K562 (cell line): Measurements from ENCODE around the gene ZFP36. TPM values are rescaled to one million over a fixed set of nuclear protein-coding genes. Genes with fewer than 3 reads are reported as not detected.

ENCODE experiments used
- ATAC-seq: fragments of 200-7000 bp; cut with Tn5 transposase; 3 replicates; pipeline ENCODE4 v1.9.1; 2020; ENCODE audit warnings: moderate library complexity
- BruUV-seq: library from RNA; stranded (reverse); fragments of 400-500 nt; replicated peaks from 2 replicates; lab custom pipeline; 2021; lab: Mats Ljungman, UMichigan
- CTCF ChIA-PET: fragments of 300-600 bp; formaldehyde crosslinking; extraction: SDS; loops from one replicate; lab custom pipeline; 2021; ENCODE audit warnings: low intra/inter-chr PET ratio; lab: Yijun Ruan, JAX
- POLR2A ChIA-PET: fragments of 300-600, 350-650 bp; sonication (Branson Sonifier 250); formaldehyde crosslinking; extraction: SDS; loops from one replicate; lab custom pipeline; 2021; ENCODE audit warnings: antibody characterized with exemption, inconsistent platforms; lab: Yijun Ruan, JAX
- DNase-seq, 4 experiments: peaks; one replicate each; pipeline versions ENCODE4 v3.0.0 to v3.0.0-alpha.2; 2011 to 2018; ENCODE audit warnings: low spot score in 3 of 4, mixed read lengths in 3 of 4; ENCODE audit errors: extremely low read depth in 1 of 4
- FAIRE-seq: peaks from 2 replicates; lab custom pipeline; 2011; peaks lifted over from hg19 to GRCh38; lab: Jason Lieb, UNC
- H2AFZ ChIP-seq: 2 replicates; pipeline ENCODE4 v1.6.0; 2011; ENCODE audit warnings: low read depth, low read length, control low read depth, inconsistent platforms
- H3K27ac ChIP-seq: fragments of 200-600 bp; 3 replicates; pipeline ENCODE4 v1.8.0; 2011; ENCODE audit warnings: low read depth, mild to moderate bottlenecking, control low read depth, inconsistent platforms, low read length, moderate library complexity, mixed read lengths; ENCODE audit errors: extremely low read depth
- H3K27me3 ChIP-seq, 2 experiments: fragments of 300-600 bp in 1 of 2; 2 replicates in 1 of 2; 3 replicates in 1 of 2; pipeline versions ENCODE4 v1.6.0 to v1.8.0; 2011; ENCODE audit warnings: inconsistent platforms in 2 of 2, low read length in 2 of 2, mild to moderate bottlenecking in 1 of 2, mixed read lengths in 1 of 2, moderate library complexity in 1 of 2; ENCODE audit not compliant: control insufficient read depth in 2 of 2, insufficient read depth in 2 of 2
- H3K36me3 ChIP-seq: fragments of 300-600 bp; 3 replicates; pipeline ENCODE4 v1.8.0; 2011; ENCODE audit warnings: mild to moderate bottlenecking, low read length, inconsistent platforms; ENCODE audit not compliant: control insufficient read depth, insufficient read depth
- H3K4me1 ChIP-seq, 2 experiments: fragments of 200-600 bp in 1 of 2; replicated peaks in 1 of 2; 2 replicates in 1 of 2; 3 replicates in 1 of 2; pipeline versions ENCODE4 v1.5.1 to v1.8.0; 2011; ENCODE audit warnings: inconsistent platforms in 2 of 2, low read length in 2 of 2, mild to moderate bottlenecking in 1 of 2, mixed read lengths in 1 of 2, moderate library complexity in 1 of 2; ENCODE audit not compliant: control insufficient read depth in 2 of 2, insufficient read depth in 2 of 2
- H3K4me2 ChIP-seq: 2 replicates; pipeline ENCODE4 v1.6.1; 2011; ENCODE audit warnings: low read length, control low read depth, inconsistent platforms, mixed read lengths; ENCODE audit not compliant: insufficient read depth
- H3K4me3 ChIP-seq: fragments of 200-600 bp; sonication (generic), shearing (Covaris generic); 2 replicates; pipeline ENCODE4 v1.5.1; 2016; ENCODE audit warnings: control low read depth, inconsistent platforms
- H3K79me2 ChIP-seq: fragments of 200-600 bp; 3 replicates; pipeline ENCODE4 v1.8.0; 2011; ENCODE audit warnings: low read length, inconsistent platforms; ENCODE audit not compliant: control insufficient read depth, insufficient read depth
- H3K9ac ChIP-seq, 2 experiments: 2 replicates each; pipeline versions ENCODE4 v1.6.0 to v1.6.1; 2011; ENCODE audit warnings: low read depth in 2 of 2, low read length in 2 of 2, control low read depth in 1 of 2, inconsistent platforms in 1 of 2, mild to moderate bottlenecking in 1 of 2, mixed read lengths in 1 of 2; ENCODE audit not compliant: insufficient read depth in 1 of 2
- H3K9me1 ChIP-seq: one replicate; pipeline ENCODE4 v1.6.0; 2011; ENCODE audit warnings: inconsistent platforms, mild to moderate bottlenecking, low read length, moderate library complexity; ENCODE audit not compliant: control insufficient read depth, insufficient read depth
- H3K9me3 ChIP-seq: replicated peaks from 2 replicates; pipeline ENCODE4 v1.5.1; 2011; ENCODE audit warnings: low read depth, low read length, inconsistent platforms; ENCODE audit not compliant: control insufficient read depth, insufficient read depth
- H4K20me1 ChIP-seq: replicated peaks from 2 replicates; pipeline ENCODE4 v1.6.1; 2011; ENCODE audit warnings: low read length, inconsistent platforms, mixed read lengths; ENCODE audit not compliant: control insufficient read depth, insufficient read depth
- ESRRB ChIP-seq: fragments of 250-450 bp; sonication (Bioruptor Pico); IDR thresholded peaks from 2 replicates; pipeline ENCODE4 v1.5.0; 2020; ENCODE audit warnings: mild to moderate bottlenecking, moderate library complexity, borderline replicate concordance
- HDAC1 ChIP-seq, 2 experiments: fragments of 450-650 bp; IDR thresholded peaks; 2 replicates each; pipeline ENCODE4 v1.6.1; 2016 to 2017; ENCODE audit warnings: inconsistent platforms in 1 of 2, mild to moderate bottlenecking in 1 of 2, moderate library complexity in 1 of 2
- HMGN3 ChIP-seq: IDR thresholded peaks from 2 replicates; pipeline ENCODE4 v1.6.1; 2011; ENCODE audit warnings: borderline replicate concordance, low read depth, mild to moderate bottlenecking, mixed read lengths, low read length; ENCODE audit not compliant: insufficient read length; ENCODE audit errors: extremely low read depth
- JUN ChIP-seq, 2 experiments: sonication (generic) in 1 of 2; formaldehyde crosslinking in 1 of 2; IDR thresholded peaks; 2 replicates each; pipeline versions ENCODE4 v1.6.1 to v1.8.0; 2012 to 2022; ENCODE audit warnings: borderline replicate concordance in 2 of 2, mild to moderate bottlenecking in 2 of 2, improper control_type of control experiment in 1 of 2, low read depth in 1 of 2, low read length in 1 of 2, missing genetic modification reagents in 1 of 2
- MTF1 ChIP-seq: fragments of 250-450 bp; sonication (Bioruptor Pico); IDR thresholded peaks from 2 replicates; pipeline ENCODE4 v1.9.0; 2021; ENCODE audit warnings: moderate library complexity, mild to moderate bottlenecking, inconsistent platforms, borderline replicate concordance
- PHF8 ChIP-seq: fragments of 200-600 bp; sonication (generic); IDR thresholded peaks from 2 replicates; pipeline ENCODE4 v1.6.1; 2012; ENCODE audit warnings: mixed run types, mild to moderate bottlenecking, inconsistent platforms, low read length, moderate library complexity, borderline replicate concordance
- RBFOX2 ChIP-seq: fragments of 200-400 bp; formaldehyde crosslinking; IDR thresholded peaks from 2 replicates; pipeline ENCODE4 v1.6.1; 2017; ENCODE audit warnings: low read depth, mild to moderate bottlenecking, low read length, moderate library complexity
- RFX7 ChIP-seq: fragments of 250-450 bp; sonication (Bioruptor Pico); IDR thresholded peaks from 2 replicates; pipeline ENCODE4 v1.5.1; 2021; ENCODE audit warnings: mild to moderate bottlenecking
- SIN3B ChIP-seq: fragments of 450-650 bp; IDR thresholded peaks from 2 replicates; pipeline ENCODE4 v1.6.1; 2017; ENCODE audit warnings: low read depth, mild to moderate bottlenecking, moderate library complexity
- SMARCA5 ChIP-seq: fragments of 450-650 bp; IDR thresholded peaks from 2 replicates; pipeline ENCODE4 v1.6.1; 2016
- SMARCB1 ChIP-seq: IDR thresholded peaks from 2 replicates; pipeline ENCODE4 v1.6.1; 2011; ENCODE audit warnings: improper control_type of control experiment, low read depth; ENCODE audit not compliant: insufficient read length
- XRCC5 ChIP-seq: fragments of 200-400 bp; formaldehyde crosslinking; IDR thresholded peaks from 2 replicates; pipeline ENCODE4 v1.6.1; 2017; ENCODE audit warnings: low read depth, mild to moderate bottlenecking, low read length
- ZNF282 ChIP-seq: sonication (generic); formaldehyde crosslinking; IDR thresholded peaks from 2 replicates; pipeline ENCODE4 v1.8.1; 2023; ENCODE audit warnings: missing genetic modification reagents
- WGBS: fragments of 100-300 bp; shearing (Covaris generic); methylation state at CpG from one replicate; pipeline ENCODE4 v1.1.6; 2016; ENCODE audit warnings: low coverage, mixed read lengths; ENCODE audit not compliant: insufficient coverage; ENCODE audit errors: missing lambda C conversion rate; 5-methylcytosine and 5-hydroxymethylcytosine counted together
- in situ Hi-C: fragments of 300-500 bp; cut with MboI; formaldehyde crosslinking; loops from 4 replicates; pipeline ENCODE4 v1.15.0; 2018; ENCODE audit warnings: inconsistent platforms, mixed read lengths
- intact Hi-C: fragments of 100-400 bp; cut with micrococcal nuclease; formaldehyde crosslinking; loops from 2 replicates; pipeline ENCODE4 v1.14.2; 2022
- polyA plus RNA-seq, 8 experiments: library from polyadenylated mRNA; depleted of rRNA in 4 of 8; stranded (reverse) in 5 of 8; unstranded in 3 of 8; fragments of >200 nt; fragmentation: Nextera tagmentation in 2 of 8; fragmentation: Illumina TruSeq in 1 of 8; extraction: Ambion mirVana in 2 of 8; extraction: Trizol in 1 of 8; gene quantifications; 2 replicates each; pipeline versions ENCODE4 v1.2.1 to v1.2.3, GENCODE V29; 2011 to 2014; ENCODE audit warnings: inconsistent platforms in 1 of 8, missing spikeins in 1 of 8
- total RNA-seq, 7 experiments: library from RNA; depleted of rRNA in 6 of 7; stranded (reverse); fragments of >200 nt in 6 of 7; fragmentation: Illumina TruSeq in 2 of 7; extraction: Trizol in 2 of 7; gene quantifications; 2 replicates each; pipeline versions ENCODE4 v1.2.1 to v1.2.3, GENCODE V29; 2011 to 2021; ENCODE audit warnings: low replicate concordance in 1 of 7
- TF ChIP-seq, protein P1 (sequence below): fragments of 250-450 bp; sonication (Bioruptor Pico); IDR thresholded peaks from 2 replicates; pipeline ENCODE4 v1.8.0; 2021; ENCODE audit warnings: moderate library complexity, mild to moderate bottlenecking, inconsistent platforms
- TF ChIP-seq, protein P2 (sequence below), 3 experiments: IDR thresholded peaks in 2 of 3; conservative IDR thresholded peaks in 1 of 3; 2 replicates each; pipeline ENCODE4 v1.5.1; 2011 to 2012; ENCODE audit warnings: low read length in 3 of 3, mild to moderate bottlenecking in 3 of 3, control low read depth in 2 of 3, improper control_type of control experiment in 1 of 3, inconsistent platforms in 1 of 3, low read depth in 1 of 3, mixed read lengths in 1 of 3, moderate library complexity in 1 of 3; ENCODE audit not compliant: insufficient read depth in 2 of 3
- TF ChIP-seq, protein P3 (sequence below): fragments of 450-650 bp; IDR thresholded peaks from 2 replicates; pipeline ENCODE4 v1.6.1; 2016; ENCODE audit warnings: antibody characterized with exemption

The ZFP36 gene
- total and polyA plus RNA-seq, 9 of the 15 experiments (the other 6 are each of a cell fraction or from before 2014, with no cell fraction given) = 1.0 to 20.1 (median 3.5) TPM

DNA sequence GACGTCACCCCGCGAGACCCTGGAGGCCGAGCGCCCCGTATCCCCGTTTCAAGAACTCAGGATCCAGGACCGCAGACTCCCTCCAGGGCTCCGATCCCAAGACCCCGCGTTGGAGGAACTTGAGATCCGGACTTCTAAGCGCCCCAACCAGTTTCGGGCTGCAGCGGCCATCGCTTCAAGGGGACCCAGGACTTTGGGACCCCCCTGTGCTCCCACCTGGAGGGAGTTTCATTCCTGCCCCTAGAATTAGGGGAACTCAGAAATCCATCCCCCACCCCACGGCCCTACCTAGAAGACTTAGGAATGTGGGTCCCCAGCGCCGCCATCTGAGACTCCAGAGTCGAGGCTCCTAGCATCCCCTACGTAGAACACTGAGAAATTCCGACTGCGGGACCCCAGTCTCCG is 6.2 kb downstream of the ZFP36 start:
- CTCF ChIA-PET = interaction anchor here (0.7 to 3.7 kb wide), 7 partner anchors 11 to 302 kb away, joined by 3 to 74 read pairs (median 4); no protein-coding TSS in a partner anchor
- no peak for TF ChIP-seq RFX7 (CRISPR knock-in tag)
- TF ChIP-seq MTF1 (CRISPR knock-in tag) = no peak
- 0 out of 2 replicates have a peak, but pooled peaks have one; percentile 5 for TF ChIP-seq XRCC5
- no peak for TF ChIP-seq HMGN3
- TF ChIP-seq, protein P1, sequence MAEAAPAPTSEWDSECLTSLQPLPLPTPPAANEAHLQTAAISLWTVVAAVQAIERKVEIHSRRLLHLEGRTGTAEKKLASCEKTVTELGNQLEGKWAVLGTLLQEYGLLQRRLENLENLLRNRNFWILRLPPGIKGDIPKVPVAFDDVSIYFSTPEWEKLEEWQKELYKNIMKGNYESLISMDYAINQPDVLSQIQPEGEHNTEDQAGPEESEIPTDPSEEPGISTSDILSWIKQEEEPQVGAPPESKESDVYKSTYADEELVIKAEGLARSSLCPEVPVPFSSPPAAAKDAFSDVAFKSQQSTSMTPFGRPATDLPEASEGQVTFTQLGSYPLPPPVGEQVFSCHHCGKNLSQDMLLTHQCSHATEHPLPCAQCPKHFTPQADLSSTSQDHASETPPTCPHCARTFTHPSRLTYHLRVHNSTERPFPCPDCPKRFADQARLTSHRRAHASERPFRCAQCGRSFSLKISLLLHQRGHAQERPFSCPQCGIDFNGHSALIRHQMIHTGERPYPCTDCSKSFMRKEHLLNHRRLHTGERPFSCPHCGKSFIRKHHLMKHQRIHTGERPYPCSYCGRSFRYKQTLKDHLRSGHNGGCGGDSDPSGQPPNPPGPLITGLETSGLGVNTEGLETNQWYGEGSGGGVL = no peak
- 0 out of 2 replicates have a peak, but pooled peaks have one; percentile 39 for TF ChIP-seq ZNF282 (CRISPR knock-in tag)
- peak; percentile 64 for TF ChIP-seq RBFOX2
- TF ChIP-seq JUN (IDR thresholded peaks at IDR 0.05; ENCODE audit: borderline replicate concordance, low read depth, low read length) = no peak
- TF ChIP-seq JUN (CRISPR knock-in tag; IDR thresholded peaks at IDR 0.05; ENCODE audit: borderline replicate concordance) = 0 out of 2 replicates have a peak, but pooled peaks have one; percentile 38
- TF ChIP-seq ESRRB = no peak
- TF ChIP-seq, protein P2, sequence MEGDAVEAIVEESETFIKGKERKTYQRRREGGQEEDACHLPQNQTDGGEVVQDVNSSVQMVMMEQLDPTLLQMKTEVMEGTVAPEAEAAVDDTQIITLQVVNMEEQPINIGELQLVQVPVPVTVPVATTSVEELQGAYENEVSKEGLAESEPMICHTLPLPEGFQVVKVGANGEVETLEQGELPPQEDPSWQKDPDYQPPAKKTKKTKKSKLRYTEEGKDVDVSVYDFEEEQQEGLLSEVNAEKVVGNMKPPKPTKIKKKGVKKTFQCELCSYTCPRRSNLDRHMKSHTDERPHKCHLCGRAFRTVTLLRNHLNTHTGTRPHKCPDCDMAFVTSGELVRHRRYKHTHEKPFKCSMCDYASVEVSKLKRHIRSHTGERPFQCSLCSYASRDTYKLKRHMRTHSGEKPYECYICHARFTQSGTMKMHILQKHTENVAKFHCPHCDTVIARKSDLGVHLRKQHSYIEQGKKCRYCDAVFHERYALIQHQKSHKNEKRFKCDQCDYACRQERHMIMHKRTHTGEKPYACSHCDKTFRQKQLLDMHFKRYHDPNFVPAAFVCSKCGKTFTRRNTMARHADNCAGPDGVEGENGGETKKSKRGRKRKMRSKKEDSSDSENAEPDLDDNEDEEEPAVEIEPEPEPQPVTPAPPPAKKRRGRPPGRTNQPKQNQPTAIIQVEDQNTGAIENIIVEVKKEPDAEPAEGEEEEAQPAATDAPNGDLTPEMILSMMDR (IDR thresholded peaks at IDR 0.05 in 2 of 3, conservative IDR thresholded peaks at IDR 0.05 in 1 of 3; ENCODE audit: insufficient read depth in 2 of 3, low read depth in 1 of 3, low read length in 3 of 3) = peak in 1 of 3 experiments; percentile 86; a peak in 1 of 6 replicates
- TF ChIP-seq, protein P3, sequence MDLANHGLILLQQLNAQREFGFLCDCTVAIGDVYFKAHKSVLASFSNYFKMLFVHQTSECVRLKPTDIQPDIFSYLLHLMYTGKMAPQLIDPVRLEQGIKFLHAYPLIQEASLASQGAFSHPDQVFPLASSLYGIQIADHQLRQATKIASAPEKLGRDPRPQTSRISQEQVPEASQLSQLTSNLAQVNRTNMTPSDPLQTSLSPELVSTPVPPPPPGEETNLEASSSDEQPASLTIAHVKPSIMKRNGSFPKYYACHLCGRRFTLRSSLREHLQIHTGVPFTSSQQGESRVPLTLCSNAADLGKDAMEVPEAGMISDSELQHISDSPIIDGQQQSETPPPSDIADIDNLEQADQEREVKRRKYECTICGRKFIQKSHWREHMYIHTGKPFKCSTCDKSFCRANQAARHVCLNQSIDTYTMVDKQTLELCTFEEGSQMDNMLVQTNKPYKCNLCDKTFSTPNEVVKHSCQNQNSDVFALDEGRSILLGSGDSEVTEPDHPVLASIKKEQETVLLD = 0 out of 2 replicates have a peak, but pooled peaks have one; percentile 10
- peak; percentile 6; the same call in 1 of the 2 replicates for TF ChIP-seq SIN3B
- TF ChIP-seq PHF8 = peak; percentile 29; the same call in 1 of the 2 replicates
- TF ChIP-seq SMARCB1 = no peak
- 0 out of 4 replicates have a peak, but pooled peaks of 1 of the 2 experiments have one; percentile 6 for TF ChIP-seq HDAC1 (IDR thresholded peaks at IDR 0.05)
- 0 out of 2 replicates have a peak, but pooled peaks have one; percentile 28 for TF ChIP-seq SMARCA5

More for the DNA sequence above, 6.2 kb downstream of the ZFP36 start:
- Histone ChIP-seq H3K79me2 (peaks cover 50% of the 10 kb centered on the region), H3K4me1 (peaks cover 36 to 75% of the 10 kb centered on the region in 2 experiments), H4K20me1 (peaks cover 4% of the 10 kb centered on the region; the same call in 1 of the 2 replicates), H3K9me3 (no peaks in the 10 kb centered on the region), H3K27ac (peak overlapping the region; percentile 84), H3K4me2 (peak overlapping the region; percentile 77), H2AFZ (peak overlapping the region; percentile 78), H3K27me3 (no peaks in the 10 kb centered on the region), H3K9ac (peak overlapping the region; percentile 86 to 97), H3K4me3 (peak overlapping the region; percentile 71), H3K9me1 (no peaks in the 10 kb centered on the region), H3K36me3 (peaks cover 23% of the 10 kb centered on the region; the same call in 2 of the 3 replicates)
- 0% methylated on average over 21 of the region's 24 CpGs for WGBS
- in situ Hi-C loops = no loop called here
- FAIRE-seq = no peak
- no TSS peak for BruUV-seq
- POLR2A ChIA-PET = interaction anchor here (0.6 to 1.7 kb wide), 5 partner anchors 11 to 23 kb away, joined by 3 to 15 read pairs (median 5); partner anchors contain the start of genes MED29, PAF1 and RPS16
- intact Hi-C loops = loop anchor here (1.0 to 5.0 kb wide), 3 partner anchors 16 to 291 kb away; no protein-coding TSS in a partner anchor
- no peak for ATAC-seq
- peak in 1 of 4 experiments; percentile 22 for DNase-seq
